SU-DHL-6 (cell line): ENCODE measurements around the gene CCDC183.

Experiments
- H2AFZ ChIP-seq: fragments of 200-600 bp; sonication (generic); 2 replicates; pipeline ENCODE4 v1.6.1; 2014; ENCODE audit warnings: low read depth, mild to moderate bottlenecking, moderate library complexity, mixed read lengths, antibody characterized with exemption, low read length; ENCODE audit not compliant: severe bottlenecking
- H3F3A ChIP-seq: fragments of 200-600 bp; shearing (Covaris generic); 2 replicates; pipeline ENCODE4 v1.6.0; 2016; ENCODE audit warnings: antibody characterized with exemption, mild to moderate bottlenecking; ENCODE audit not compliant: insufficient read depth
- H3K27ac ChIP-seq: fragments of 200-600 bp; sonication (generic); 2 replicates; pipeline ENCODE4 v1.5.1; 2016; ENCODE audit warnings: low read depth, mild to moderate bottlenecking, low read length, moderate library complexity, mixed read lengths
- H3K27me3 ChIP-seq: fragments of 200-600 bp; sonication (generic), shearing (Covaris generic); 2 replicates; pipeline ENCODE4 v1.6.0; 2014; ENCODE audit warnings: mild to moderate bottlenecking, low read length
- H3K36me3 ChIP-seq: fragments of 200-600 bp; sonication (generic); 2 replicates; pipeline ENCODE4 v1.6.1; 2014; ENCODE audit warnings: mild to moderate bottlenecking, low read length, mixed read lengths
- H3K4me2 ChIP-seq: fragments of 300-600, 200-600 bp; shearing (Covaris generic), sonication (generic); 2 replicates; pipeline ENCODE4 v1.6.0; 2014; ENCODE audit warnings: low read length, low read depth, mild to moderate bottlenecking; ENCODE audit not compliant: poor library complexity, severe bottlenecking
- H3K4me3 ChIP-seq: fragments of 200-600 bp; sonication (generic); 2 replicates; pipeline ENCODE4 v1.5.1; 2014; ENCODE audit warnings: antibody characterized with exemption, low read length, mild to moderate bottlenecking, mixed read lengths; ENCODE audit not compliant: insufficient read depth, poor library complexity, severe bottlenecking
- H3K79me2 ChIP-seq: fragments of 200-600 bp; sonication (generic); 2 replicates; pipeline ENCODE4 v1.6.1; 2014; ENCODE audit warnings: mild to moderate bottlenecking, low read length, moderate library complexity; ENCODE audit not compliant: insufficient read depth
- H3K9ac ChIP-seq: fragments of 200-600 bp; sonication (generic); 2 replicates; pipeline ENCODE4 v1.7.0; 2014; ENCODE audit warnings: mild to moderate bottlenecking, low read length
- H3K9me2 ChIP-seq: fragments of 200-600 bp; sonication (generic); replicated peaks from 2 replicates; pipeline ENCODE4 v1.6.1; 2014; ENCODE audit warnings: low read length; ENCODE audit not compliant: insufficient read depth
- H3K9me3 ChIP-seq: fragments of 200-600 bp; sonication (generic); 2 replicates; pipeline ENCODE4 v1.6.1; 2014; ENCODE audit warnings: low read length, mixed read lengths; ENCODE audit not compliant: insufficient read depth
- H4K20me1 ChIP-seq: fragments of 200-600 bp; sonication (generic); 2 replicates; pipeline ENCODE4 v1.6.1; 2014; ENCODE audit warnings: low read depth, mild to moderate bottlenecking, antibody characterized with exemption, low read length, moderate library complexity, mixed read lengths
- EZH2phosphoT487 ChIP-seq: fragments of 200-600 bp; sonication (generic), shearing (Covaris generic); conservative IDR thresholded peaks from 2 replicates; pipeline ENCODE4 v1.6.1; 2018; ENCODE audit warnings: mild to moderate bottlenecking, antibody characterized with exemption, low read length, moderate library complexity, mixed read lengths
- TF ChIP-seq, protein P1 (sequence below): fragments of 200-600 bp; sonication (generic); IDR thresholded peaks from one replicate; pipeline ENCODE4 v1.5.1; 2017; ENCODE audit warnings: antibody characterized with exemption, mild to moderate bottlenecking, low read length, moderate library complexity; ENCODE audit not compliant: insufficient read depth, poor library complexity, severe bottlenecking

The CCDC183 gene

DNA sequence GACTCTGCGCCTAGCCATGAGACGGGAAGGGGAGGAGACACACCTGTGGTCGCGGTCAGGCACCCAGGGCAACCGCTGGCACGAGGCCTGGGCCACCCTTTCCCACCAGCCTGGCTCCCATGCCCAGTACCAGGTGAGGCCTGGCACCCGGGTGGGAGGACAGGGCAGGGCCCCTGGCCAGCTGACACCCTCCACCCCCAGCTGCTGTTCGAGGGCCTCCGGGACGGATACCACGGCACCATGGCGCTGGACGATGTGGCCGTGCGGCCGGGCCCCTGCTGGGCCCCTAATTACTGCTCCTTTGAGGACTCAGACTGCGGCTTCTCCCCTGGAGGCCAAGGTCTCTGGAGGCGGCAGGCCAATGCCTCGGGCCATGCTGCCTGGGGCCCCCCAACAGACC, 61.0 kb downstream of the CCDC183 start:
- Histone ChIP-seq H3K4me2 (no peak overlapping the region), H3K9me2 (no peaks in the 10 kb centered on the region), H4K20me1 (no peaks in the 10 kb centered on the region)

More for the DNA sequence above, 61.0 kb downstream of the CCDC183 start:
- no peak overlapping the region for H2AFZ ChIP-seq
- H3F3A ChIP-seq: no peaks in the 10 kb centered on the region
- H3K27ac ChIP-seq: no peak overlapping the region
- H3K9ac ChIP-seq: no peak overlapping the region
- no peaks in the 10 kb centered on the region for H3K36me3 ChIP-seq
- no peaks in the 10 kb centered on the region for H3K27me3 ChIP-seq
- TF ChIP-seq EZH2phosphoT487: no peak
- TF ChIP-seq, protein P1, sequence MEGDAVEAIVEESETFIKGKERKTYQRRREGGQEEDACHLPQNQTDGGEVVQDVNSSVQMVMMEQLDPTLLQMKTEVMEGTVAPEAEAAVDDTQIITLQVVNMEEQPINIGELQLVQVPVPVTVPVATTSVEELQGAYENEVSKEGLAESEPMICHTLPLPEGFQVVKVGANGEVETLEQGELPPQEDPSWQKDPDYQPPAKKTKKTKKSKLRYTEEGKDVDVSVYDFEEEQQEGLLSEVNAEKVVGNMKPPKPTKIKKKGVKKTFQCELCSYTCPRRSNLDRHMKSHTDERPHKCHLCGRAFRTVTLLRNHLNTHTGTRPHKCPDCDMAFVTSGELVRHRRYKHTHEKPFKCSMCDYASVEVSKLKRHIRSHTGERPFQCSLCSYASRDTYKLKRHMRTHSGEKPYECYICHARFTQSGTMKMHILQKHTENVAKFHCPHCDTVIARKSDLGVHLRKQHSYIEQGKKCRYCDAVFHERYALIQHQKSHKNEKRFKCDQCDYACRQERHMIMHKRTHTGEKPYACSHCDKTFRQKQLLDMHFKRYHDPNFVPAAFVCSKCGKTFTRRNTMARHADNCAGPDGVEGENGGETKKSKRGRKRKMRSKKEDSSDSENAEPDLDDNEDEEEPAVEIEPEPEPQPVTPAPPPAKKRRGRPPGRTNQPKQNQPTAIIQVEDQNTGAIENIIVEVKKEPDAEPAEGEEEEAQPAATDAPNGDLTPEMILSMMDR: no peak
- H3K9me3 ChIP-seq: no peaks in the 10 kb centered on the region
- H3K4me3 ChIP-seq: no peak overlapping the region
- no peaks in the 10 kb centered on the region for H3K79me2 ChIP-seq
